ENCODE results near the gene CKMT1A.
"Not testable (repeated sequence)": the region's sequence is repeated elsewhere in the genome, so short reads cannot be mapped to it uniquely, and the experiment has no call there.

The CKMT1A gene

DNA sequence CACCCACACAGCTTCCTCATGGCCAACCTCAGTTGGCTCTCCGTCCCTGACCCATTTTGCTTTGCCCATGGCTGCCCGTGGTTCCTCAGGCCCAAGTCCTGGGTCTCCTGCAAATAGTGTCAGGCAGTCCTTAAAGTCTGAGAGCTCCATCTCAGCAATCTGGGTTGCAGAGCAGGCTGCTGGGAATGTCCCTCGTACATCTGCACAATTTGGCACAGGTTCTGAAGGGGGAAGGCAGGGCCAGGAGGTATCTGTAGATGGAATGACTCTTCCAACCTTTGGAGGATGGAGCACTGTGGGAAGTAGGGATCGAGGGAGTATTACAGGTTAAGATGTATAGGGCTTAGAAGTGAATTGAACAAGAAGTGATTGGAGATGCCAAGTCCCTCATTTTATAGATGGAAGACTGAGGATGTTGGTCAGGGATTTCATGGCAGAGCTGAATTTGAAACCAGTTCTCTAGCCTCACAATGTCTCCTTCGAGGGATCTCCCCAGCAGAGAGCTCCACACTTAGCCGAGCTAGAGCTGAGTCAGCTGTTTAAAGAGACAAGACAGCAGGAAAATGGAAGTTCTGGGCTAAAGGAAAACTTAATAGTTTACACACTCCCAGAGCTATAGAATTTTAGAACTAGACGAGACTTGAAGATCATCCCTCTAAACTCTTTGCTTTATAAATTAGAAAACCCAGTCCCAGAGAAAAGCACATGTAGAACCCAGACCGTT lies 9.2 kb downstream of the CKMT1A start:
- H3K4me3 ChIP-seq (ENCODE audit: low read depth, low read length): no peak overlapping the region
- no peak for DNase-seq (ENCODE audit: low read depth, low spot score)
- TF ChIP-seq, protein P1, sequence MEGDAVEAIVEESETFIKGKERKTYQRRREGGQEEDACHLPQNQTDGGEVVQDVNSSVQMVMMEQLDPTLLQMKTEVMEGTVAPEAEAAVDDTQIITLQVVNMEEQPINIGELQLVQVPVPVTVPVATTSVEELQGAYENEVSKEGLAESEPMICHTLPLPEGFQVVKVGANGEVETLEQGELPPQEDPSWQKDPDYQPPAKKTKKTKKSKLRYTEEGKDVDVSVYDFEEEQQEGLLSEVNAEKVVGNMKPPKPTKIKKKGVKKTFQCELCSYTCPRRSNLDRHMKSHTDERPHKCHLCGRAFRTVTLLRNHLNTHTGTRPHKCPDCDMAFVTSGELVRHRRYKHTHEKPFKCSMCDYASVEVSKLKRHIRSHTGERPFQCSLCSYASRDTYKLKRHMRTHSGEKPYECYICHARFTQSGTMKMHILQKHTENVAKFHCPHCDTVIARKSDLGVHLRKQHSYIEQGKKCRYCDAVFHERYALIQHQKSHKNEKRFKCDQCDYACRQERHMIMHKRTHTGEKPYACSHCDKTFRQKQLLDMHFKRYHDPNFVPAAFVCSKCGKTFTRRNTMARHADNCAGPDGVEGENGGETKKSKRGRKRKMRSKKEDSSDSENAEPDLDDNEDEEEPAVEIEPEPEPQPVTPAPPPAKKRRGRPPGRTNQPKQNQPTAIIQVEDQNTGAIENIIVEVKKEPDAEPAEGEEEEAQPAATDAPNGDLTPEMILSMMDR (IDR thresholded peaks at IDR 0.05; ENCODE audit: insufficient read depth, low read length, missing control alignments): no peak
- CTCF ChIA-PET: no interaction called here
- POLR2A ChIA-PET: no interaction called here

DNA sequence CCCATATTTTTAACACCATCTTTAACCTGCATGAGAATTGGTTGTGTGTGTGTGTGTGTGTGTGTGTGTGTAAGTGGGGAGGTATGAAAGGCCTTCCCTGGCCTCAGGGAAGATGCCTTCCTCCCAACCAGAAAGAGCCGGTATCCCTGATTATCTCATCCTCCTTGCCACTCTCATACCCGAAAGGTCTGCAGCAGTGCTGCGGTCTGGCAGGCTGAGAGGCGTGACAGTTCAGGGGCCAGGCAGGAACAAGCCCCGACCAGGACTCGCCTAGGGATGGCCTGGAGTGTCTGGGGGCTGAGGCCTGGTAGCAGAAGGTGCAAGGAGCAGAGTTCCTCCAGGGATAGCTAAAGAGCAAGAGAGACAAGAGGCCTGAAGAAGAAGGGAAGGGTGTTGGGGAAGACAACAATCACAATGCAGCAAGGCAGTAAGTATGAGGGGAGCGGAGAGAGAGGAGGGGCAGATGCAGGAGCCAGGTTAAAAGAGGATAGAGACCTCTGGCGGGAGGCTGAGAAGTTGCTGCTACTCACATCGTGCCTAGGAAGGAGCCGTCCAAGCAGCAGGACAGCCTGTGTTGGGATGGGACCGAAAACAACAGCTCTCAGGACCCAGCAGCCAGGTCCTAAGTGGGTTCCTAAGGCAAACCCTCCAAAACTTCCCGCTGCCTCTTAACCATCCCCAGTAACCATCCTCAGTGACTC lies 16.9 kb downstream of the CKMT1A start:
- H3K4me3 ChIP-seq (ENCODE audit: low read depth, low read length); POLR2A ChIA-PET; DNase-seq (ENCODE audit: low read depth, low spot score); CTCF ChIA-PET: not testable (repeated sequence)

DNA sequence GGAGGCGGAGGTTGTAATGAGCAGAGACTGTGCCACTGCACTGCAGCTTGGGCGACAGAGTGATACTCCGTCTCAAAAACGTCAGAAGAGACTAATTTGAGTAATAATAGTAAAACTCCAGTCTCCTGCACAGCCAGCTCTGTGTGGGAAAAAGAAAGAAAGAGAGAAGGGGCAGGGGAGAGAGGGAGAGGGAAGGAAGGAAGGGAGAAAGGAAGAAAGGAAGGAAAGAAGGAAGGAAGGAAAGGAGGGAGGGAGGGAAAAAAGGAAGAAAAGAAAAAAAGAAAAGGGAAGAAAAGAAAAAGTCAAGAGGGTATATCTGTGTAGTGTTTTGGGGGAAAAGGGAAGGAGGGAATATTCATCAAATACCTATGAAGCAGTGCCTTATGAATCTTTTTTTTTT lies 29.5 kb downstream of the CKMT1A start:
- H3K4me3 ChIP-seq (ENCODE audit: low read depth, low read length): no peak overlapping the region
- TF ChIP-seq, protein P1 (IDR thresholded peaks at IDR 0.05; ENCODE audit: insufficient read depth, low read length, missing control alignments): no peak
- DNase-seq (ENCODE audit: low read depth, low spot score): no peak
- ChIA-PET CTCF (no interaction called here), POLR2A (no interaction called here)

DNA sequence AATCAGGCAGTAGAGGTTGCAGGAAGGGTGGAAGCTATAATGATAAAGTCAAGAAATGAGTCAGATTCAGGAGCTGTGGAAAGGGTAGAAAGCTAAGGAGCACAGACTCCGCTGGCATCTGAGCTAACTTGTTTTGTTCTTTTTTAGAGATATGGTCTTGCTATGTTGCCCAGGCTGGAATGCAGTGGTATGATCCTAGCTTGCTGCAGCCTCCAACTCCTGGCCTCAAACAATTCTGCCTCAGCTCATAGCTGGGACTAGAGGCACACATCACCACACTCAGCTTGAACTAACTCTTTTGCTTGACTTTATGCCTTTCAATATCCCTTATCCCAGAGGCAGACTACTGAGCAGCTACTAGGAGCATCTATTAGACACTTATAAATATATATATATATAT lies 32.6 kb downstream of the CKMT1A start:
- H3K4me3 ChIP-seq (ENCODE audit: low read depth, low read length); DNase-seq (ENCODE audit: low read depth, low spot score); POLR2A ChIA-PET; CTCF ChIA-PET: not testable (repeated sequence)

DNA sequence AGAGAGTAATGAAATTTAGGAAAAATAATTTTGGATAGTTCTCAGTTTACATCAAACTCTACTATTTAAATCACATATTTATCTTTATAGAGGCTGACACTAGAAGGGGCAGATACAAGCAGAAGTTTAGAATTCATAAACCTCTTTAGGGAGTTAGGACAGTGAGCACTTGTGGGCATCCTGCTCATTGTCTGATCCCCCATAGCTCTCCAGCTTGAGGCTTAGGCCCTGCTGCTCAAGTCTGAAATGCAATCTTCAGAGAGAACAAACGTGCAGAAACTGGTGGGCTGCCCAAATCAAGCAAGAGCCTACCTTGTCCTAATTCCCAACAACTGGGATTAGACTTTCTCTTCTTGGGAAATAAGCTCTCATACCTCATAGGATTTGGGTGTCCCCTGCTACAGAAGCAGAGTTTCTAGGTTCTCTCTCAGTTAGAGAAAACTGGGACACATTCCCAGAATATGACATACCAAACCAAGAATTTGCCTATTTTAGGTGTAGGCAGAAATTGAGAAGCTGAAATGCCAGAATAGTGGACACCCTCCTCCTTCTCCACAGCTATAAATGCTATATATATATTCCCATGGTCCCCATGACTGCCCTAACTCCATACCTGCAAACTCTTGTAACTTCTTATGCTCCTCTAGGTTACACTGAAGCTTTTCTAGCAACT lies 34.5 kb downstream of the CKMT1A start:
- DNase-seq (ENCODE audit: low read depth, low spot score); H3K4me3 ChIP-seq (ENCODE audit: low read depth, low read length); CTCF ChIA-PET; POLR2A ChIA-PET: not testable (repeated sequence)

DNA sequence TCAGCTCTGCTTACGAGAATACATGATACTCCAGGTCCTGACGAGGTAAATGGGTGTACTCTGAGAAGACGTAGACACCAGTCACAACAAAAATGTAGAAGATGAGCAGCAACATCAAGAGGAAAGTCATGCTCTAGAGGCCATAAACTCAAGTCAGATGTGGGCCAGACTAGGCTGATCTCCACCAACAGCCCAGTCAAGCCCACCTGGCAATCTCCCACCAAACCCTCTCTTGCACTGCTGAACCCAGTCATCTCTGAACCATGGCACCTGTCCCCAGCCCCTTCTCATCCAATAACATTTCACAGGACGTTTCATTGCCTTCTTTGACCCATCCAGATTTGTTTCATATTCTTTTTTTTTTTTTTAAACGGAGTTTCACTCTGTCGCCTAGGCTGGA lies 41.8 kb downstream of the CKMT1A start:
- TF ChIP-seq, protein P1 (IDR thresholded peaks at IDR 0.05; ENCODE audit: insufficient read depth, low read length, missing control alignments): no peak
- ChIA-PET POLR2A (no interaction called here), CTCF (no interaction called here)
- H3K4me3 ChIP-seq (ENCODE audit: low read depth, low read length): no peak overlapping the region
- DNase-seq (ENCODE audit: low read depth, low spot score): no peak

DNA sequence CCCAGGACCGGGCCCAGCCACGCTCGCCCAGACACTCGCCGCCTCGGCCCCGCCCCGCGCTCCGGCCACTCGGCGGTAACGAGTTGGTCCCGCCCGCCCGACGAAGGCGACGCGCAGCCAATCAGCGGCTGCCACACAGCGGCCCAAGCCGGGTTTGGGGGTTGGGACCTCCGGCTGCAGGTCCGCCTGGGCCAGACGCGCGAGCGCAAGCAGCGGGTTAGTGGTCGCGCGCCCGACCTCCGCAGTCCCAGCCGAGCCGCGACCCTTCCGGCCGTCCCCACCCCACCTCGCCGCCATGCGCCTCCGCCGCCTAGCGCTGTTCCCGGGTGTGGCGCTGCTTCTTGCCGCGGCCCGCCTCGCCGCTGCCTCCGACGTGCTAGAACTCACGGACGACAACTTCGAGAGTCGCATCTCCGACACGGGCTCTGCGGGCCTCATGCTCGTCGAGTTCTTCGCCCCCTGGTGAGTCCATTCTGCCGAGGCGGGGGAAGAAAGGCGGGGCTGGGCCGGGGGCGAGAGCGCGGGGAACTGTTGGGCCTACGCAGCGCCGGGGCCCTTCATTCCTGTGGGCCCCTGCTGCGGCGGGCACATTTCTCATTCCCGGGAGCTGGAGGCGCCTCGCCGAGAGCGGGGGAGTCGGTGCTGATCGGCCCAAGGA lies 52.7 kb downstream of the CKMT1A start, which contains the start of gene PDIA3:
Gene PDIA3 (plus strand): TSS at position 194 of the 658 bp plus-strand sequence. CDS start 102 bp downstream, at position 296.
- POLR2A ChIA-PET; CTCF ChIA-PET; DNase-seq (ENCODE audit: low read depth, low spot score): not testable (repeated sequence)
- peak within 1 kb of the TSS; percentile 74 for H3K4me3 ChIP-seq (ENCODE audit: low read depth, low read length)

DNA sequence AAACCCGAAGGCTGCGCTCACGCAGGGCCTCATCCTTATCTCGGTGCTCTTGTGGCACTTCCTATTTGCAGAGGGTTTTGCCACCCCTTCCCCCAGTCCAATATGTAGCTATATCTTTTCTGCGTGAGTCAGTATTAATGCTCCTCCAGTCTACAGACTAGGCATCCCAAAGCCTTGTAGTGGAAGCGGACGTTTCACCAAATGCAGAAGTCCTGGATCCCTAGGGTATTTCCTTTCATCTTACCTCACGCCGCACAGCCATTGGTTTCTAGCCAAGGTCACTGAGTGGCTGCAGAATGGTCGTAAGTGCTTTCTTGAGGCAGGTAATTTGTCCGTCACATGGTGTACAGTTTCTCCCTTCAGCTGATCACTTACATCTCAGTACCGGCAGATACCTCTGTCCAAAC lies 53.2 kb downstream of the CKMT1A start:
- ChIA-PET POLR2A (interaction anchor here (0.9 kb wide), 1 partner anchor 25 kb away, joined by 3 read pairs; no protein-coding TSS in a partner anchor), CTCF (interaction anchor here (1.0 kb wide), 1 partner anchor 23 kb away, joined by 3 read pairs; no protein-coding TSS in a partner anchor)
- not testable (repeated sequence) for DNase-seq (ENCODE audit: low read depth, low spot score)
- H3K4me3 ChIP-seq (ENCODE audit: low read depth, low read length): peak overlapping the region; percentile 74
